Neuronal stem cell (in vitro differentiated cells): Measurements from ENCODE around the gene SNRNP200.

Experiments
- DNase-seq: peaks from one replicate; pipeline ENCODE4 v3.0.0-alpha.2; 2013; ENCODE audit warnings: low spot score
- H2AFZ ChIP-seq: one replicate; pipeline ENCODE4 v1.6.1; 2013; ENCODE audit warnings: mild to moderate bottlenecking, low read length, inconsistent platforms
- H2AK5ac ChIP-seq: 2 replicates; pipeline ENCODE4 v1.6.1; 2013; ENCODE audit warnings: low read depth, mild to moderate bottlenecking, inconsistent platforms, low read length, moderate library complexity, mixed read lengths
- H2BK120ac ChIP-seq: 2 replicates; pipeline ENCODE4 v1.6.1; 2013; ENCODE audit warnings: low read depth, mild to moderate bottlenecking, inconsistent platforms, low read length, moderate library complexity, mixed read lengths
- H2BK12ac ChIP-seq: one replicate; pipeline ENCODE4 v1.6.1; 2013; ENCODE audit warnings: low read length, inconsistent platforms
- H2BK15ac ChIP-seq: 2 replicates; pipeline ENCODE4 v1.6.1; 2013; ENCODE audit warnings: mild to moderate bottlenecking, low read length, inconsistent platforms, mixed read lengths
- H2BK5ac ChIP-seq: one replicate; pipeline ENCODE4 v1.6.1; 2013; ENCODE audit warnings: inconsistent platforms, mild to moderate bottlenecking, low read length, moderate library complexity
- H3K14ac ChIP-seq: one replicate; pipeline ENCODE4 v1.6.1; 2013; ENCODE audit warnings: low read length, inconsistent platforms
- H3K18ac ChIP-seq: 2 replicates; pipeline ENCODE4 v1.6.1; 2013; ENCODE audit warnings: low read length, inconsistent platforms
- H3K23ac ChIP-seq: 2 replicates; pipeline ENCODE4 v1.6.1; 2013; ENCODE audit warnings: low read depth, mild to moderate bottlenecking, mixed read lengths, low read length, inconsistent platforms; ENCODE audit not compliant: poor library complexity
- H3K27ac ChIP-seq: replicated peaks from 3 replicates; pipeline ENCODE4 v1.5.1; 2013; ENCODE audit warnings: low read length, inconsistent platforms
- H3K27me3 ChIP-seq, 3 experiments: 2 replicates each; pipeline ENCODE4 v1.6.1; 2013; ENCODE audit warnings: low read length in 3 of 3, mild to moderate bottlenecking in 2 of 3, inconsistent platforms in 1 of 3, low read depth in 1 of 3, mixed read lengths in 1 of 3, moderate library complexity in 1 of 3; ENCODE audit not compliant: control insufficient read depth in 3 of 3, insufficient read depth in 3 of 3
- H3K36me3 ChIP-seq, 2 donors: replicated peaks in 1 of 2; 2 replicates each; pipeline ENCODE4 v1.6.1; 2013; ENCODE audit warnings: low read length in 2 of 2; ENCODE audit not compliant: control insufficient read depth in 2 of 2, insufficient read depth in 2 of 2
- H3K4ac ChIP-seq: 2 replicates; pipeline ENCODE4 v1.6.1; 2013; ENCODE audit warnings: inconsistent platforms, mild to moderate bottlenecking, low read length, moderate library complexity
- H3K4me1 ChIP-seq, 2 donors: 1 replicate in 1 of 2; 2 replicates in 1 of 2; pipeline ENCODE4 v1.6.1; 2013; ENCODE audit warnings: low read length in 2 of 2, low read depth in 1 of 2; ENCODE audit not compliant: control insufficient read depth in 2 of 2, insufficient read depth in 1 of 2
- H3K4me2 ChIP-seq: one replicate; pipeline ENCODE4 v1.6.1; 2013; ENCODE audit warnings: mild to moderate bottlenecking, low read length, inconsistent platforms; ENCODE audit not compliant: insufficient read depth, poor library complexity, severe bottlenecking
- H3K4me3 ChIP-seq, 2 donors: 2 replicates each; pipeline ENCODE4 v1.5.1; 2013; ENCODE audit warnings: low read length in 2 of 2, mild to moderate bottlenecking in 2 of 2, inconsistent platforms in 1 of 2, moderate library complexity in 1 of 2
- H3K79me1 ChIP-seq: one replicate; pipeline ENCODE4 v1.6.1; 2013; ENCODE audit warnings: low read depth, mild to moderate bottlenecking, inconsistent platforms, low read length, moderate library complexity
- H3K9ac ChIP-seq: one replicate; pipeline ENCODE4 v1.6.1; 2013; ENCODE audit warnings: mild to moderate bottlenecking, low read depth, low read length, inconsistent platforms; ENCODE audit not compliant: poor library complexity
- H3K9me3 ChIP-seq, 2 donors: replicated peaks in 1 of 2; 2 replicates each; pipeline versions ENCODE3 to v1.6.1; 2013; ENCODE audit warnings: low read length in 2 of 2, mild to moderate bottlenecking in 2 of 2, inconsistent platforms in 1 of 2, low read depth in 1 of 2, mixed read lengths in 1 of 2, moderate library complexity in 1 of 2; ENCODE audit not compliant: control insufficient read depth in 2 of 2, insufficient read depth in 1 of 2
- H4K8ac ChIP-seq: one replicate; pipeline ENCODE4 v1.6.1; 2013; ENCODE audit warnings: low read depth, mild to moderate bottlenecking, inconsistent platforms, low read length, moderate library complexity
- H4K91ac ChIP-seq: one replicate; pipeline ENCODE4 v1.6.1; 2013; ENCODE audit warnings: low read length, low read depth, mild to moderate bottlenecking, inconsistent platforms; ENCODE audit not compliant: poor library complexity
- WGBS, 2 donors: extraction: QIAGEN DNeasy Blood & Tissue Kit; methylation state at CpG; one replicate each; pipeline ENCODE4 v1.1.7; 2013; ENCODE audit warnings: missing lambda C conversion rate in 2 of 2, mixed read lengths in 1 of 2; ENCODE audit not compliant: insufficient read length in 2 of 2, insufficient replicate concordance in 1 of 2; ENCODE audit errors: extremely low coverage in 2 of 2; 5-methylcytosine and 5-hydroxymethylcytosine counted together

The SNRNP200 gene

DNA sequence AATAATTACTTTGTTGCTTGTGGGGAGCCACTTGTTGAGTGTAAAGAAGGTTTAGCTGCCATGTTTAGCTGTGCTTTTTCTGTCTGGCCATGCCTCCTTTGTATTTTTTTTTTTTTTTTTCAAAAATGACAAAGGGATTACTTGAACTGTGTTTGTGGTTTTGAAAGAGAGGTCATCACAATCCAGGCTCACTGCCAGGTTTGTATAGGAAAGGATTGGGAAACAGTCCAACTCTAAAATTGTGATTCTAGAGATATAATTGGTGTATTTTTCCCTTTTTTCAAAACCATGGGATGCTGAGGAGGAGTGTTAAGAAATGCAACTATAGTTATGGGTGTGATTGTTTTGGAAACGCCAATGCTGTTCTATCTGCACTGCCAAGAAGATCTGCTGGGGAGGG, 24.1 kb upstream of the SNRNP200 start:
- Histone ChIP-seq H3K14ac (no peak overlapping the region), H3K27me3 (peaks cover 0 to 10% (median 10%) of the 10 kb centered on the region in 3 experiments), H3K9me3 (no peaks in the 10 kb centered on the region), H2BK120ac (no peak overlapping the region), H4K91ac (no peak overlapping the region), H3K4me2 (no peak overlapping the region), H2BK12ac (no peak overlapping the region), H3K23ac (no peak overlapping the region), H2BK15ac (no peak overlapping the region), H3K27ac (no peak overlapping the region), H3K9ac (no peak overlapping the region), H2AFZ (no peak overlapping the region), H3K4ac (no peak overlapping the region), H4K8ac (no peak overlapping the region), H3K4me3 (no peak overlapping the region), H2AK5ac (no peak overlapping the region), H3K4me1 (peaks cover 2 to 7% of the 10 kb centered on the region in 2 donors), H3K36me3 (peaks cover 0 to 4% of the 10 kb centered on the region in 2 donors), H3K79me1 (no peaks in the 10 kb centered on the region), H2BK5ac (no peak overlapping the region), H3K18ac (no peak overlapping the region)
- DNase-seq: no peak
- no CpG with 5 or more reads among the region's 1 CpG for WGBS, 2 donors

- H3K14ac ChIP-seq: no peak overlapping the region
- H3K27me3 ChIP-seq: peaks cover 0 to 19% (median 10%) of the 10 kb centered on the region in 3 experiments
- no peaks in the 10 kb centered on the region for H3K9me3 ChIP-seq
- no peak overlapping the region for H3K9ac ChIP-seq
- H3K79me1 ChIP-seq: peaks cover 1% of the 10 kb centered on the region
- no peak overlapping the region for H2BK5ac ChIP-seq
- no peak overlapping the region for H3K27ac ChIP-seq
- H3K4me1 ChIP-seq: peaks cover 2 to 7% of the 10 kb centered on the region in 2 donors
- H4K8ac ChIP-seq: no peak overlapping the region
- no peak overlapping the region for H3K4me3 ChIP-seq
- peak overlapping the region; percentile 29 for H2AK5ac ChIP-seq
- H2BK12ac ChIP-seq: no peak overlapping the region
- no peak overlapping the region for H2BK15ac ChIP-seq
- H3K18ac ChIP-seq: no peak overlapping the region
- DNase-seq: no peak
- H2BK120ac ChIP-seq: no peak overlapping the region
- no CpG with 5 or more reads among the region's 21 CpGs for WGBS, 2 donors
- no peak overlapping the region for H2AFZ ChIP-seq
- peaks cover 0 to 4% of the 10 kb centered on the region in 2 donors for H3K36me3 ChIP-seq
- H3K4me2 ChIP-seq: no peak overlapping the region
- no peak overlapping the region for H4K91ac ChIP-seq
- no peak overlapping the region for H3K4ac ChIP-seq
- no peak overlapping the region for H3K23ac ChIP-seq
These were observed 21.9 kb upstream of the SNRNP200 start for GRCh38 chr2:96326990-96327820.

GRCh38 chr2:96326564-96326963, 21.2 kb upstream of the SNRNP200 start:
- H2BK12ac ChIP-seq: no peak overlapping the region
- no peak overlapping the region for H2BK15ac ChIP-seq
- H3K27ac ChIP-seq: no peak overlapping the region
- peaks cover 0 to 4% of the 10 kb centered on the region in 2 donors for H3K36me3 ChIP-seq
- peak overlapping the region; percentile 9 for H3K9ac ChIP-seq
- H3K9me3 ChIP-seq: no peaks in the 10 kb centered on the region
- no peak overlapping the region for H3K4ac ChIP-seq
- H3K4me3 ChIP-seq: no peak overlapping the region
- peak overlapping the region; percentile 29 for H2AK5ac ChIP-seq
- peaks cover 2 to 7% of the 10 kb centered on the region in 2 donors for H3K4me1 ChIP-seq
- peaks cover 0 to 22% (median 10%) of the 10 kb centered on the region in 3 experiments for H3K27me3 ChIP-seq
- H4K8ac ChIP-seq: no peak overlapping the region
- no peak overlapping the region for H2AFZ ChIP-seq
- H3K79me1 ChIP-seq: peaks cover 1% of the 10 kb centered on the region
- no peak overlapping the region for H3K18ac ChIP-seq
- H2BK5ac ChIP-seq: no peak overlapping the region
- no peak overlapping the region for H2BK120ac ChIP-seq
- DNase-seq: no peak
- H4K91ac ChIP-seq: no peak overlapping the region
- no peak overlapping the region for H3K14ac ChIP-seq
- H3K4me2 ChIP-seq: no peak overlapping the region
- H3K23ac ChIP-seq: no peak overlapping the region
- WGBS, 2 donors: no CpG with 5 or more reads among the region's 8 CpGs

GRCh38 chr2:96325884-96326255, 20.5 kb upstream of the SNRNP200 start:
- Histone ChIP-seq H3K9me3 (no peaks in the 10 kb centered on the region), H3K4me3 (no peak overlapping the region), H2BK12ac (no peak overlapping the region), H2AFZ (no peak overlapping the region), H3K36me3 (peaks cover 0 to 4% of the 10 kb centered on the region in 2 donors), H3K27ac (no peak overlapping the region), H3K4ac (no peak overlapping the region), H3K27me3 (peaks cover 0 to 29% (median 10%) of the 10 kb centered on the region in 3 experiments), H3K4me1 (peaks cover 3 to 9% of the 10 kb centered on the region in 2 donors), H3K14ac (no peak overlapping the region), H3K9ac (no peak overlapping the region), H2BK5ac (no peak overlapping the region), H3K4me2 (peak overlapping the region; percentile 93), H2AK5ac (no peak overlapping the region), H3K79me1 (peaks cover 1% of the 10 kb centered on the region), H4K91ac (no peak overlapping the region), H3K18ac (peak overlapping the region; percentile 79), H2BK15ac (no peak overlapping the region), H2BK120ac (no peak overlapping the region), H4K8ac (no peak overlapping the region), H3K23ac (peak overlapping the region; percentile 83)
- no CpG with 5 or more reads among the region's 8 CpGs for WGBS, 2 donors
- DNase-seq: no peak
